ENCODE results near the gene KRT35.

KRT35 gene

DNA sequence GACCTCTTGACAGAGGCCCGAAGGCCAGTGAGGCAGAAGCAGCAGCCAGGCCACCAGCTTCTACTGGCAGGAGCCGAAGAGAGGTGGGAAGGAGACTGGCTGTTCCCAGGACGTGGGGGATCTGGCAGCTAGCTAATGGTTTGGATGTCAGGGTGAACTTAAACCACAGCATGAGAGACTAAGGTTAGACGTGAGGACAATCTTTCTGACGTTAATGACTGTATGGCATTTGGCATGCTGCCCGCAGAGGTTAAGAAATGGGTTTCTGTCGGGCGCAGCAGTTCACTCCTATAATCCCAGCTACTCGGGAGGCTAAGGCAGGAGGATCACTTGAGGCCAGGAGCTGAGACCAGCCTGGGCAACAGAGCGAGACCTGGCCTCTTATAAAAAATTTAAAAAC is 30.8 kb upstream of the KRT35 start:
- no peak for DNase-seq

- no peak for DNase-seq
Observed at GRCh38 chr17:41511116-41511515, 30.2 kb upstream of the KRT35 start.

- no peak for DNase-seq
Observed at GRCh38 chr17:41510251-41511065, 29.5 kb upstream of the KRT35 start.

DNA sequence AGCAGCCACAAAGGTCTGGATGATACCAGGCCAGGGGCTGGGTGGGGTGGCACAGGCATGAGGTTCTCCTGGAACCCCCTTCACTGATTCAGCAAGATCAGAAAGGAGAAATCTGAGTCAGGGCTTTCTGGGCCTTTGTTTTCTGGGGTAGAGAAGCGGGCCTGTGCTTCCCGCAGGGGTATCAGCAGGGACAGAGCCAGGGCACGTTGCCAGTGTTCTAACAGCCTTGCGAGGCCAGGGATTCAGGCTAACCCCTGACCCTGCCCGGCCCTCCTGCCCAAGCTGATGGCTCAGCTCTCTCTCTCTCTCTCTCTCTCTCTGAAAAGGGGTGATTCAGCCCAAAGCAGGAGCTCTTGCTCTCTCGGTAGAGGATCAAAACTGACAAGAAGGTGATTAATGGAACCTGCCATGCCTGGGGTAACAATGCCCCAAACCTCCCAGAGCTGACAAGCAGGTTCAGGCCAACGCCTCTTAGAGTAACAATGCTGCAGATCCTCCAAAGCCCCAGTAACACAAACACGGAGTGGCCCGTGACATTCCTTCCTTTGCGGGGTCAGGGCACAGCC is 26.4 kb upstream of the KRT35 start:
- DNase-seq: no peak

DNA sequence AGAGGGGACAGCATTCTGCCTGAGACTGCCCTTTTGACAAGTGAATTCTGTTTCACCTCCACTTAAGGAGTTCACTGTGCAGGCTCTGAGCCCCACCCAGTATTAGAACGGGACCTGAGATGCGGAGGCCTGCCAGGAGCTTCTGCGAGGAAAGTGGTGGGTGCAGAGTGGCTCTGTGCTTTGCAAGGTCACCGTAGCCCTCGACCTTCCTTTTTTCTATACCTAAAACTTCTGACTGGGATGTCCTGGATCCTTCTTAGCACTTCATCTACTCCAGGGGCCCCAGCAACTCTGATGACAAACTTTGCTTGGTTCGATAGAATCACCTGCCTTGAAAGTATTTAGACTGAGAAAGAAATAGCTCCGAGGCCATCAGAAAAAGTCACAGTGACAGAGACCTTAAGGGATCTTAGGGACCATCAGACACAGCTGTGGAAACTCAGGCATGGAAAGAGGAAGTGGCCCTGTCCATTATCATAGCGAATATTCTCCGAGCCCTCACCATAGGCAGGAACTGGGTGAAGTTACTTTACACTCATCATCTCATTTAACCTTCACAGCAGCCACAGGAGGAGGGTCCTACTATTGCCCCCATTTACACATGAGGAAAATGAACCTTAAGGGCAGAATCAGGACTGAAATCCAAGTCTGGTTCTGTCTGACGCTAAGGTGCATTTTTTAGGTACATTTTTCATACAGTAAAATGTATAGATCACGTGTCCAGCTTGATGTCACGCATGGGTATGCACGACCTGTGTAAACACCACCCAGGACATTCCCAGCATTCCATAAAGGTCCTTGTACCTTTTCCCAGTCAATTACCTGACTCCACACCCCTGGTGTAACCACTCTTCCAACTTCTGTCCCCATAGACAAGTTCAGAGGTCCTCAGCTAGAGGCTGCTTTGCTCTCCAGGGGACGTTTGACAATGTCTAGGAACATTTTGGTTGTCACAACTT is 25.1 kb upstream of the KRT35 start:
- no peak for DNase-seq

- no peak for DNase-seq
Observed at GRCh38 chr17:41505007-41505808, 24.3 kb upstream of the KRT35 start, which contains the start of gene KRT13. Gene KRT13 (minus strand): TSS chr17:41505612. CDS start chr17:41505550, 62 bp downstream.

GRCh38 chr17:41504246-41504977 is 23.5 kb upstream of the KRT35 start:
- no peak for DNase-seq

GRCh38 chr17:41503202-41503601 is 22.3 kb upstream of the KRT35 start:
- no peak for DNase-seq

- no peak for DNase-seq
Observed at GRCh38 chr17:41500131-41500911, 19.4 kb upstream of the KRT35 start.

DNA sequence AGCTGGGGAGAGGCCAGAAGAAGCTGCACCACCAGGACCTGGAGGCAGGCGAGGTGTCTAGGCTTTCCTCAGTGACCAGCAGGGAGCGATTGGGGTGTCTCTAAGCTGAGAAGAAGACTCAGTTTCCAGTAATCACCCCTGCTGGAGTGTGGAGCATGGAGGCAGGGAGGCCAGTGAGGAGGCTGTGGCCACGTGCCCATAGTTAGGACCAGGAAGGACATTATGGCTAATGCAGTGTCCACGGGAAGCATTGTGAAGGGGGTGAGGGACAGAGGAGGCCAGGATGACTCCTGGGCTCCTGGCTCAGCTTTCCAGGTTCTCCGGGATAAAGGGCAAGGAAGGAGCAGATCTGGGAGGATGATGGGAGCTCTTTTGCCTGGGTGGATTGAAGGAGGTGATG is 18.8 kb upstream of the KRT35 start:
- DNase-seq: no peak

DNA sequence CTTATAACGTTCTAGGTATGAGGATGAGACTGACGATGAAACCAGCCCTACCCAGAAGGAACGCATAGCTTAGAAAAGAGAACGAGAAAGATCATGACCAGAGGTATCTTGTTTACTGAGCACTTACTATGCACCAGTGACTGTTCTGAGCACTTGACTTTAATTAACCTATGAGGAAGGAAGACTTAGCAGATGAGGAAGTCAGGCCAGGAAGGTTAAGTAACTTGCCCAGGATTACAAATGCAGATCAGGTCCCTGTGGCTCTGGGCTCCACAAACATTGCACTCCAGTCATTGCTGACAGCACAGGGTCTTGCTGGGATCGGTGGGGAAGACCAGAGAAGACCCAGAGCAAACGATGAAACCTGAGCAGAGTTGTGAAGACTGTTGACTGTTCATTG is 17.3 kb upstream of the KRT35 start:
- no peak for DNase-seq

GRCh38 chr17:41496803-41497484 is 16.0 kb upstream of the KRT35 start:
- peak; percentile 43 for DNase-seq

- DNase-seq: no peak
Observed at GRCh38 chr17:41494524-41494923, 13.6 kb upstream of the KRT35 start.

GRCh38 chr17:41492771-41493170 is 11.8 kb upstream of the KRT35 start:
- DNase-seq: peak; percentile 53

DNA sequence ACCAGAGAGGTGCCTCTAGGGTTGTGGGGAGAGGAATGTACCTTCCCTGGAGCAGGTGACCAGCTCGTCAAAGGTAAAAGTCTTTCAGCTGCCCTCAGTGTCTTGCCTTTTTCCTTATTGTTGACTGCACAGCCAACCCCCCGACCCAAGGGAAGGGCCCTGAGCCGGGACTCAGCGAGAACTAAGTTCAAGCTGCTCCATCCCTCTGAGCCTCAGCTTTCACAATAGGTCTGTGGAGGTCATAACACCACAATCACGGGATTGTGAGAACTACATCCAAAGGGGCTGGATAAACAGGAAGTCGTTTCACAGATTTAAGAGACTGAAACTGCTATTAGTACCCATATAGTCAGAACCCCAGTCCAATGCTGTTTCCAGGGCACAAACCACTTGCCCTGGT is 11.4 kb upstream of the KRT35 start:
- no peak for DNase-seq

DNA sequence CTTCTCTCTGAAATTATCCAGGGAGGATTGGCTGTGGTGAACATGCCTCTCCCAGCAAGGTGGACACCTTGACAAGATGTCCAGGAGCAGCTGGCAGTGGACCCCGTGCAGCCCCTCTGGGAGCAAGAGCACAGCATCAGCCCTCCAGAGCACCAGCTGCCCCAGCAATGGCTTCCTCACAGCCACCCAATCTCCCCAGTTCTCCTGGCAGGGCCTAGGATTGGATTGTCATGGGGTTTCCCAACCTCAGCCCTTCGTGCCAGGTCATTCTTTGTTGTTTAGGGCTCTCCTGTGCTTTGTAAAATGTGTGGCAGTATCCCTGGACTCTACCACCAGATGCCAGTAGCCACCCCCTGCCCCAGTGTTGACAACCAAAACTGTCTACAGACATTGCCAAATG is 10.5 kb upstream of the KRT35 start:
- no peak for DNase-seq

DNA sequence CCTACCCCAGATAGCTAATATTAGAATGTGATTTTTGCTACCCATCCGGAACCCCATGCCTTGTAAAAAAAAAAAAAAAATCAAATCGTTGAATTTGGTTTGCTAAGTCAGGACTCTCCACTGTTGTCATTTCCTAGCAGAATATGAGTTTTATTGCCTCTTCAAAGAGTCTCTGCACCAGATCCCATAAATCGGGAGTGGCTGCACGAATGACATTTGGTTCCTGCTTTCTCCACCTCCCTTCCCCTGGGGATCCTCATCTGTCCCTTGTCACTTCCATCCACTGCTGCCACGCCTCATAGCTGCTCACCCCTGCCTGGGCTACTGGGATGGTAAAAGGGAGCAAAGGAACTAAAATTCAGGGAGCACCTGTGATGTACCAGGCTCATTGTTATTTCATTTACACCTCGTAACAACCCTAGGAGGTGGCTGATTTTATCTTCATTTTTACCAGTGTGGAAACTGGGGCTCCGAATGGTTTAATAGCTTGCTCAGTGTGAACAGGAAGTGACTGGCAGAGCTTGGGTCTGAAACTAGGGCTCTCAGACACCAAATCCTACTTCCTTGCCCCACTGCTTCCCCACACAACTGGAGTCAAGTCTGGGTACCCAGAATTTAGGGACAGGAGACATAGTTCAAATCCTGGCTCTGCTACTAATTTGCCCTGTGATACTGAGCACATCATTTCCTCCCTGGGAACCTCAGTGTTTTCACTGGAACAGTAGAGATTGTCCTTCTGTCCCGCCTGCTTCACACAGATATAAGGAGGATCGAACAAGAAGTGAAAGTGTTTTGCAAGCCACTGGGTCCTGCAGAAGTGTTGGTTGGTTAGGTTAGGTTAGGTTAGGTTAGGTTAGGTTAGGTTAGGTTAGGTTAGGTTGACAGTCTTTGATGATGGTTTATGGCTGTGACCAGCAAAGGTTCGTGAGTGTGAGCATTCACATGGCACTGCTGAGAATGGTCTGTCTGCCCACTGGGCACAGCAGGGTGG is 9.3 kb upstream of the KRT35 start:
- no peak for DNase-seq

DNA sequence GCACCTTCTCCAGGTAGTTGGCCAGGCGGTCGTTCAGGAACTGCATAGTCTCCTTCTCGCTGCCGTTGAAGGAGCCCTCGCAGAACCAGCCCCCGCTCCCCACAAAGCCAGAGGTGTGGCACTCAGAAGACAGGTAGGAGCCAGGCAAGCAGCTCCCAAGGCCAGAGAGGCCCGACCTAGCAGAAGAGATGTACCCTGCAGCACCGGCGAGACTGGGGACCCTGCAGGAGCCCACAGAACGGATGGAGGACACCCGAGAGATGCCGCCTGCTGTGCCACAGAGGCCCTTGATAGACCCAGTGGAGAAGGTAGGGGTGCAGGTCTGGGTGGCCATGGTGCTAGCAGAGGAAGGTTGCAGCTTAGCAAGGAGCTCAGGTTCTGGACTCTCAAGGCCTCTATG is 8.6 kb upstream of the KRT35 start, which contains the start of gene KRT36:
KRT36 (minus strand) TSS at position 380 of the 400 bp plus-strand sequence; CDS start at position 334, 46 bp downstream.
- DNase-seq: no peak

Data from right hindlimb (tissue), 1 donor.